HPDE6-E6E7 (cell line): Measurements from ENCODE around the gene SIVA1.

ENCODE experiments used
- DNase-seq: peaks from one replicate; pipeline ENCODE4 v3.0.0; 2011; ENCODE audit warnings: missing footprints; ENCODE audit errors: extremely low spot score

SIVA1 gene

GRCh38 chr14:104771374-104771773, 18.4 kb downstream of the SIVA1 start:
- DNase-seq = no peak

- DNase-seq = no peak
Observed at GRCh38 chr14:104771918-104772706, 19.2 kb downstream of the SIVA1 start.

DNA sequence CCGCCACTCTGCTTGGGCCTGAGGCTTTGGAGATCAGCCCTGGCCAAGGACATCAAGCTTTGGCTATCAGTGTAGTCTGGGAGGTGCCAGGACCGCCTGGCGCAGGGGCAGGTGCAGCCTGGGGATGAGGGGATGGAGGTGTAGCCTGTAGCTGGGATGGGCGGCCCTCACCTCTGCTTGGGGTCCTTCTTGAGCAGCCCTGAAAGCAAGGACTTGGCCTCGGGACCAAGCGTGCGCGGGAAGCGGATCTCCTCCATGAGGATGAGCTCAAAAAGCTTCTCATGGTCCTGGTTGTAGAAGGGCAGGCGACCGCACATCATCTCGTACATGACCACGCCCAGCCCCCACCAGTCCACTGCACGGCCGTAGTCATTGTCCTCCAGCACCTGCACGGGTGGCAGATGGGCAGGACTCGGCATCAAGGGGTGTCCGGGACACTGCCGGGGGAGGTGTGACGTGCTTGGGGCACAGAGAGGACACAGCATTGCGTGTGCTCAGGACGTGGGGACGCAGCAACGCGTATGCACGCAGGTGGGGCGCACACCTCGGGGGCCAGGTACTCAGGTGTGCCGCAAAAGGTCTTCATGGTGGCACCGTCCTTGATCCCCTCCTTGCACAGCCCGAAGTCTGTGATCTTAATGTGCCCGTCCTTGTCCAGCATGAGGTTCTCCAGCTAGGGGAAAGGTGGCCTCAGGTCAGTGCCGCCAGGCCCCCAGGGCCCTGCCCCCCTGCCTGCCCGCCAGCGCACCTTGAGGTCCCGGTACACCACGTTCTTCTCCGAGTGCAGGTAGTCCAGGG, 20.0 kb downstream of the SIVA1 start:
- DNase-seq = no peak

- DNase-seq = no peak
Observed at GRCh38 chr14:104773505-104774452, 20.8 kb downstream of the SIVA1 start.

GRCh38 chr14:104774453-104775072, 21.6 kb downstream of the SIVA1 start:
- no peak for DNase-seq

- no peak for DNase-seq
Observed at GRCh38 chr14:104775073-104775489, 22.1 kb downstream of the SIVA1 start.

DNA sequence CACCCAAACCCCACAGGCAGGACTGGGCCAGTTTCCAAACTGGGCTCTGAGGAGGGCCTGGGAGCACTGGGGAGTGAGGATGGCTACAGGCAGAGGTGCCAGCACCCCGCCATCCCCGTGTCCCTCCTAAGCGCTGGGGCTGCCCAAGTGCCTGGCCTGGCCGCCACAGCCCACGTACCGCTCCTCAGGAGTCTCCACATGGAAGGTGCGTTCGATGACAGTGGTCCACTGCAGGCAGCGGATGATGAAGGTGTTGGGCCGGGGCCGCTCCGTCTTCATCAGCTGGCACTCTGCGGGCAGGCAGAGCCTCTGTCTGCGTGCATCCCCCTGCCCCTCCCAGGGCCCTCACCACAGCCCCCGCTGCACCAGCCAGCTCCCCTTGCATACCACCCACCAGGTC, 23.5 kb downstream of the SIVA1 start:
- no peak for DNase-seq

DNA sequence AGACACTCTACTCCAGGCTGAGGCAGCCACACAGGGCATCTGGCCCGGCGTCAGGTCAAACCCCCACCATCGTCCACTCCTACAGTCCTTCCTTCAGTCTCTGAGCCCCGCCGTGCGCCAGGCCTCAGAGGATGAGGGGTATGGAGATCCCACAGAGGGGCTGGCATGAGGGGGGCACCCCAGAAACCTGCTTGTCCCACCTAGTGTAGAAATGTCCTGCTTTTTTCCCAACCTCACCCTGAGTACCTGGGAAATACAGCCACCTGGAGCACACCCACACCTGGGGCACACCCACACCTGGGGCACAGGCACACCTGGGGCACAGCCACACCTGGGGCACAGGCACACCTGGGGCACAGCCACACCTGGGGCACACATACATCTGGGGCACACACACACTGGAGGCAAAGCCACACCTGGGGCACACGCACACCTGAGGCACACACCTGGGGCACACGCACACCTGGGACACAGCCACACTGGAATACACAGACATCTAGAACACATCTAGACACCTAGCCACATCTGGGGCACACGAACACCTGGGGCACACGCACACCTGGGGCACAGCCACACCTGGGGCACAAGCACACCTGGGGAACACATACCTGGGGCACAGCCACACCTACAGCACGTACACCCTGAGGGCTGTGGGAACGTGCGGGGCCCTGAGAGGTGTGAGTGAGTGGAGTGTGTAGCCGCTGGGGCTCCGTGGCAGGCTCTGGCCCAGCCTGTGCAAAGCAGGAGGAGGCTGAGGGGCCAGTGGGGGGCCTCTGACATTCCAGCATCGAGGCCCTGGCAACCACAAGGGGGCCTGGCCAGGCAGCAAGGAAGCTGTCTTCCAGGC, 24.2 kb downstream of the SIVA1 start:
- DNase-seq = no peak

- DNase-seq = no peak
Observed at GRCh38 chr14:104777808-104778249, 24.9 kb downstream of the SIVA1 start.

GRCh38 chr14:104778694-104779331, 25.9 kb downstream of the SIVA1 start:
- no peak for DNase-seq

DNA sequence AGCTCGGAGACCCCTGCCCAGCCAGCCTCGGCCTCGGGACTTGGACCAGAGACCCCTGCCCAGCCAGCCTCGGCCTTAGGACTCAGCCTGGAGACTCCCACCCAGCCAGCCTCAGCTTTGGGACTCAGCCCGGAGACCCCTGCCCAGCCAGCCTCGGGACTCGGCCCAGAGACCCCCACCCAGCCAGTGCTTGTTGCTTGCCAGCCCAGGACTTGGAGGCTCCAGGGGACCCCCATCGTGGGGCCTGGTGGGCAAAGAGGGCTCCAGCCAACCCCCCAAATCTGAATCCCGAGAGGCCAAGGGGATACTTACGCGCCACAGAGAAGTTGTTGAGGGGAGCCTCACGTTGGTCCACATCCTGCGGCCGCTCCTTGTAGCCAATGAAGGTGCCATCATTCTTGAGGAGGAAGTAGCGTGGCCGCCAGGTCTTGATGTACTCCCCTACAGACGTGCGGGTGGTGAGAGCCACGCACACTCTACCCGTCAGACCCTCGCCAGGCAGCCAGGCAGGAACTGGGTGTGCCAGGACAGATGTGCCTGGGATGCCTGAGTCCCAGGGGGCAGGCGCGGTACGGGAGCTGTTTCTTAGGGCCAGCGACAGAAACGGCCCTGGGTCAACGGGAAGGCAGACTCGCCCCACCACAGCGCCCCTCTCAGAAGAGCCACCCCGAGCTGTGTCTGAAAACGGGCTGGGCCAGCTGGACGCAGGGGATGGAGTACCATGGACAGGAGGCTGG, 27.0 kb downstream of the SIVA1 start:
- DNase-seq = no peak

GRCh38 chr14:104780513-104781030, 27.6 kb downstream of the SIVA1 start:
- DNase-seq = no peak

- no peak for DNase-seq
Observed at GRCh38 chr14:104781271-104782077, 28.5 kb downstream of the SIVA1 start.

DNA sequence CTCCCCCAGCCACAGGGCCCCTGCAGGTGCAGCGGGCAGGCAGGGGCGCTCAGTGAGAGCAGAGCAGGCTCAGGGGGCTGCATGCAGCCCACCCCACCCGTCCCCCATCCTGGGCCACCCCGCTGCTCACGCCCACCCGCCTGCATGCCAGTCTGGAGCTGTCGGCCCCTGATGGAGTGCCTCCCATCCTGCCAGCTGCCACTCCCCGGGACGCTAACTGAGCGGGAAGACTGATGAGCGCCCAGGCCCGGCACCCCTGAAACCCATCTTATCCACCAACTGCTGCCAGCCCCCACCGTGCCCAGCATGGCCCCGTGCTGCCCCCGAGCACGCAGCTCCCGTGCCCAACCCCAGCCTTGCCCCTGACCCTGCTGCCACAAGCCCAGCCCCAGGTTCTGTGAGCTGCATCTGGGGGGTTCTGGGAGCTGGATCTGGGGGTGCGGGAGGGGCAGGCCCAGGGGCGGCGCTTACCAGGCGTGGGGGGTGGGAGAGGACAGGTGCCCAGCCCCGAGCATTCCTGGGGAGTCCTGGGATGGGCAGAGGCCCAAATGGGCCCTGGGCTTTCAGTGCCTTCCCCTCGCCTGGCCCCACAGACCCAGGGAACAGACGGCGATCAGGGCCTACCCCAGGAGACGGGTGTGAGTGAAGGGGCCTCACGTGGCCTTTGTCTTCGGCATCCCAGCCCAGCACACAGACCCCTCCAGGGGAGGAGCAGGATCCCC, 29.3 kb downstream of the SIVA1 start:
- DNase-seq = no peak

GRCh38 chr14:104782808-104783139, 29.8 kb downstream of the SIVA1 start:
- DNase-seq = no peak

- DNase-seq = no peak
Observed at GRCh38 chr14:104783484-104784217, 30.7 kb downstream of the SIVA1 start.

DNA sequence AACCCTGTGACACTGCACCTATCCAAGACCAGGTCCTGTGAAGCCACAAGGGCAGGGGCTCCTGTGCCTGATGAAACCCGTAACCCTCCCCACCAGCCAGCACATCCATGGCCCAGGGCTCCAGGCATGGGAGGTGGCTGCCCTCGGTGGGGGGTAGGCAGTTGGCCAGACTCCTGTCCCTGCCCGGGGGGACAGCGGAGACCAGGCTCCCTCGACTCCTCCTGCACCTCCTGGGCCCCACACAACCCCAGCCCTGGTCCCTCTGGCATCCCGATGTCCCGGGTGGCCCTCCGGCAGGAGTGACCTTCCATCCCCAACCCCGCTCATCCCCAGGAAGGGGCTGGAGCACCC, 31.2 kb downstream of the SIVA1 start:
- no peak for DNase-seq
